Activated CD4-positive, alpha-beta T cell treated with anti-CD3 and anti-CD28 coated beads, Interleukin-2, amount 50 U/mL, for 1 hour (primary cell): ENCODE measurements around the gene DCDC2B.
A peak's percentile ranks its signal among the peaks of the same experiment; 100 is the strongest.
"Not testable (repeated sequence)": the region's sequence is repeated elsewhere in the genome, so short reads cannot be mapped to it uniquely, and the experiment has no call there.

Source experiments
- DNase-seq: peaks from one replicate; pipeline ENCODE4 v3.0.0-alpha.2; 2020

The DCDC2B gene

GRCh38 chr1:32228771-32229170 lies 19.9 kb downstream of the DCDC2B start:
- DNase-seq, result no peak

- no peak for DNase-seq
Observed at GRCh38 chr1:32231843-32232432, 23.0 kb downstream of the DCDC2B start.

GRCh38 chr1:32232558-32233304 lies 23.8 kb downstream of the DCDC2B start:
- no peak for DNase-seq

- DNase-seq, result no peak
Observed at GRCh38 chr1:32234792-32235191, 25.9 kb downstream of the DCDC2B start.

GRCh38 chr1:32239337-32239736 lies 30.4 kb downstream of the DCDC2B start:
- DNase-seq, result no peak

GRCh38 chr1:32239790-32240139 lies 30.9 kb downstream of the DCDC2B start:
- DNase-seq, result no peak

GRCh38 chr1:32240140-32240951 lies 31.5 kb downstream of the DCDC2B start:
- DNase-seq, result peak; percentile 62

GRCh38 chr1:32241001-32241763 lies 32.3 kb downstream of the DCDC2B start:
- DNase-seq, result peak; percentile 43

GRCh38 chr1:32242341-32242851 lies 33.5 kb downstream of the DCDC2B start:
- no peak for DNase-seq

- DNase-seq, result no peak
Observed at GRCh38 chr1:32246888-32247273, 38.0 kb downstream of the DCDC2B start, which contains the start of gene FAM167B. FAM167B (plus strand) TSS chr1:32247222; CDS start chr1:32247422, 200 bp downstream.

GRCh38 chr1:32247452-32247851 lies 38.6 kb downstream of the DCDC2B start:
- no peak for DNase-seq

- peak; percentile 68 for DNase-seq
Observed at GRCh38 chr1:32247983-32248889, 39.3 kb downstream of the DCDC2B start.

GRCh38 chr1:32249831-32250525 lies 41.1 kb downstream of the DCDC2B start:
- DNase-seq, result peak; percentile 78

- peak; percentile 53 for DNase-seq
Observed at GRCh38 chr1:32250893-32251716, 42.2 kb downstream of the DCDC2B start, which contains the start of gene LCK. LCK (plus strand) TSS chr1:32251265; CDS start chr1:32274330, 23,065 bp downstream.

- DNase-seq, result no peak
Observed at GRCh38 chr1:32255072-32256071, 46.5 kb downstream of the DCDC2B start.

GRCh38 chr1:32256473-32257226 lies 47.8 kb downstream of the DCDC2B start:
- no peak for DNase-seq

GRCh38 chr1:32257227-32257508 lies 48.3 kb downstream of the DCDC2B start:
- DNase-seq, result no peak

GRCh38 chr1:32263236-32263593 lies 54.3 kb downstream of the DCDC2B start:
- DNase-seq, result not testable (repeated sequence)
